Uterus (tissue), 2 donors: ENCODE results near the gene KRTAP12-2.

Experiments
- CTCF ChIP-seq, 4 experiments: fragments of 200-600 bp in 2 of 4; fragments of 450-650 bp in 2 of 4; sonication (generic) in 2 of 4; IDR thresholded peaks; one replicate each; pipeline ENCODE4 v1.5.1; 2016 to 2019; ENCODE audit warnings: antibody characterized with exemption in 4 of 4, mild to moderate bottlenecking in 2 of 4, moderate library complexity in 1 of 4
- POLR2A ChIP-seq, 2 donors: fragments of 450-650 bp; IDR thresholded peaks; one replicate each; pipeline ENCODE4 v1.6.1; 2016; ENCODE audit warnings: antibody characterized with exemption in 2 of 2, mild to moderate bottlenecking in 1 of 2, moderate library complexity in 1 of 2

- TF ChIP-seq CTCF (IDR thresholded peaks at IDR 0.05): no peak
- TF ChIP-seq POLR2A (IDR thresholded peaks at IDR 0.05): no peak
Measured at GRCh38 chr21:44696572-44696971, 29.8 kb upstream of the KRTAP12-2 start.
